ENCODE data around the gene ZNF264.
A peak's percentile ranks its signal among the peaks of the same experiment; 100 is the strongest.

ZNF264 gene

GRCh38 chr19:57191141-57192076, at the start of gene ZNF264 (continued):
- TF ChIP-seq ZSCAN30 (tag by site-specific recombination; IDR thresholded peaks at IDR 0.05) (no peak), ZNF548 (tag by site-specific recombination; IDR thresholded peaks at IDR 0.05) (no peak), ZSCAN5A (tag by site-specific recombination; IDR thresholded peaks at IDR 0.05) (no peak), ZFP37 (tag by site-specific recombination; IDR thresholded peaks at IDR 0.05) (no peak; the same call in 1 of the 2 replicates), ZNF433 (tag by site-specific recombination; IDR thresholded peaks at IDR 0.05; ENCODE audit: low read depth) (no peak), ZNF521 (tag by site-specific recombination; IDR thresholded peaks at IDR 0.05) (no peak), BCL11A (tag by site-specific recombination; IDR thresholded peaks at IDR 0.05; ENCODE audit: low read depth) (no peak), ZNF776 (tag by site-specific recombination; IDR thresholded peaks at IDR 0.05; ENCODE audit: borderline replicate concordance) (no peak), ZXDB (tag by site-specific recombination; IDR thresholded peaks at IDR 0.05) (peak; percentile 75), PRDM2 (tag by site-specific recombination; IDR thresholded peaks at IDR 0.05; ENCODE audit: borderline replicate concordance) (no peak), SETDB1 (IDR thresholded peaks at IDR 0.05; ENCODE audit: insufficient read length, low read length) (peak; percentile 59), SALL2 (tag by site-specific recombination; IDR thresholded peaks at IDR 0.05; ENCODE audit: borderline replicate concordance) (no peak), ZNF558 (tag by site-specific recombination; IDR thresholded peaks at IDR 0.05) (no peak), GLIS2 (tag by site-specific recombination; IDR thresholded peaks at IDR 0.05) (0 out of 2 replicates have a peak, but pooled peaks have one; percentile 35), ZNF157 (tag by site-specific recombination; IDR thresholded peaks at IDR 0.05) (no peak), TSHZ1 (tag by site-specific recombination; IDR thresholded peaks at IDR 0.05; ENCODE audit: borderline replicate concordance) (no peak), ZSCAN4 (tag by site-specific recombination; IDR thresholded peaks at IDR 0.05) (no peak), ZNF311 (tag by site-specific recombination; IDR thresholded peaks at IDR 0.05; ENCODE audit: borderline replicate concordance) (no peak), ZNF350 (tag by site-specific recombination; IDR thresholded peaks at IDR 0.05) (peak; percentile 54; the same call in 1 of the 2 replicates), ZNF830 (tag by site-specific recombination; IDR thresholded peaks at IDR 0.05; ENCODE audit: low read depth) (no peak), AEBP2 (tag by site-specific recombination; IDR thresholded peaks at IDR 0.05; ENCODE audit: borderline replicate concordance) (no peak), ZBTB48 (tag by site-specific recombination; IDR thresholded peaks at IDR 0.05) (no peak), YY1 (tag by site-specific recombination; IDR thresholded peaks at IDR 0.05) (peak; percentile 72), SP7 (tag by site-specific recombination; IDR thresholded peaks at IDR 0.05) (no peak), ZNF174 (tag by site-specific recombination; IDR thresholded peaks at IDR 0.05) (no peak), ZNF791 (tag by site-specific recombination; IDR thresholded peaks at IDR 0.05) (no peak)
